Inferior parietal cortex (tissue), 1 donor: ENCODE results near the gene ARHGAP21.
"Not testable (repeated sequence)": the region's sequence is repeated elsewhere in the genome, so short reads cannot be mapped to it uniquely, and the experiment has no call there.

Experiments used
- DNase-seq: peaks from one replicate; pipeline ENCODE4 v3.0.0-alpha.2; 2016; ENCODE audit errors: extremely low spot score

The ARHGAP21 gene

DNA sequence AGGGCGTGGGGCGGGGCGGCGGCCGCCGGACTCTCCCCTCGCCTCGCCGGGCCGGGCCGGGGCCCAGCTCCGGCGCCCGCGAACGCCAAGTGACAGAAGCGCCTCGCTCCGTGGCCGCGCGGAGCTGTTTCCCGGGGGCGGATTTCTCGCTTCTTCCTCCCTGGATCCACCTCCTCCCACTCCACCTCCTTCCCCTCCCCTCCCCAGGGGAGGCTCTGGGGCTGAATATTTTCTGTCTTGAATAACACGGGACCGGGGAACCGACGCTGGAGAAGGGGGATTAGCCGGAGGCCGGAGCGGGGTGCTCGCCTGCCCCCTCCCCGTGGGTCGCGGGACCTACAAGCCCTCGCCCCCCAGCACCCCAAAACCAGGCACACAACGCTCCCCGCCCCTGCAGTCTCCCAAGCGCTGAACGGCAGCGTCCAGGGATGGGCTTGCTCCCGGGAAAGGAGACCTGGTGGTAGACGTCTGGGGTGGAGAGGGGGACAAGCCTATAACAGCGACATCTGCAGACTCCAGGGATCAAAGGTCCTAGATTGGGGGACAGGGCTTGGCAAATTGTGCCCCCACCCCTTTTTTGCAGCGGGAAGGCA, at the start of gene ARHGAP21:
Gene ARHGAP21, minus strand, starts transcription at position 100 of the 593 bp plus-strand sequence. CDS start 1,988 bp downstream, outside the sequence.
- no peak for DNase-seq

DNA sequence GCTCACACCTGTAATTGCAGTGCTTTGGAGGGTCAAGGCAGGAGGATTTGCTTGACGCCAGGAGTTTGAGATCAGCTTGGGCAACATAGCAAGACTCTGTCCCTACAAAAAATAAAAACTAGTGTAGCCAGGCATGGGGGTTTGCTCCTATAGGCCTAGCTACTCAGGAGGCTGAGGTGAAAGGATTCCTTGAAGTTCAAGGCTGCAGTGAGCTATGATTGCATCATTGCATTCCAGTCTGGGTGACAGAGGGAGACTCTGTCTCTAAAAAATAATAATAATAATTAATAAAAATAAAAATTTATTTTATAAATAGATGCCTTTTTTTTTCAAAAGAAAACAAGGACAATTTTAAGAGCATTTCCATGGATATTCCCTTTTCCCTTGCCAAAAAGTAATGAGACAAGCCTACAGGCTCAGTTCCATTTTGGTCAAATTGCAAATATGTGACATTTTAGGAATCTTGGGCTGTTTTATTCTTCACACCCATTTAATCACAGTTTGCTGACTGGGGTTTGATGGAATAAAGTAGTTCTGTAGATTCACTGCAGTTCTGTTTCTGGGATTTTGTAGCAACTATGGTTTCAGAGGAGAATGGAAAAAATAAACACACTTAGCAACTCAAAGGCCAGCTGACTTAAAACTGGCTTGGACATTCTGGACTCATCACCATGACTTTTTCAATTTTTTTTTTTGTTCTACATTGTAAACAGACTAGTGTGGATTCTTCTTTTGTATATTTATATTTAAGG, 48.4 kb upstream of the ARHGAP21 start:
- no peak for DNase-seq

DNA sequence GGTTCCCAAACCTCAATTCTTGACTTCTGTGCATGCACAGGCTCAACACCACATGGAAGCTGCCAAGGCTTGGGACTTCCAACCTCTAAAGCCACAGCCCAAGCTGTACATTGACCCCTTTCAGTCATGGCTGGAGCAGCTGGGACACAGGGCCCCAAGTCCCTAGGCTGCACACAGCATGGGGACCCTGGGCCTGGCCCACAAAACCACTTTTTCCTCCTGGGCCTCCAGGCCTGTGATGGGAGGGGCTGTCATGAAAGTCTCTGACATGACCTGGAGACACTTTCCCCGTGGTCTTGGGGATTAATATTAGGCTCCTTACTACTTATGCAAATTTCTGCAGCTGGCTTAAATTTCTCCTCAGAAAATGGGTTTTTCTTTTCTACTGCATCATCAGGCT, 41.3 kb upstream of the ARHGAP21 start:
- DNase-seq, result not testable (repeated sequence)

DNA sequence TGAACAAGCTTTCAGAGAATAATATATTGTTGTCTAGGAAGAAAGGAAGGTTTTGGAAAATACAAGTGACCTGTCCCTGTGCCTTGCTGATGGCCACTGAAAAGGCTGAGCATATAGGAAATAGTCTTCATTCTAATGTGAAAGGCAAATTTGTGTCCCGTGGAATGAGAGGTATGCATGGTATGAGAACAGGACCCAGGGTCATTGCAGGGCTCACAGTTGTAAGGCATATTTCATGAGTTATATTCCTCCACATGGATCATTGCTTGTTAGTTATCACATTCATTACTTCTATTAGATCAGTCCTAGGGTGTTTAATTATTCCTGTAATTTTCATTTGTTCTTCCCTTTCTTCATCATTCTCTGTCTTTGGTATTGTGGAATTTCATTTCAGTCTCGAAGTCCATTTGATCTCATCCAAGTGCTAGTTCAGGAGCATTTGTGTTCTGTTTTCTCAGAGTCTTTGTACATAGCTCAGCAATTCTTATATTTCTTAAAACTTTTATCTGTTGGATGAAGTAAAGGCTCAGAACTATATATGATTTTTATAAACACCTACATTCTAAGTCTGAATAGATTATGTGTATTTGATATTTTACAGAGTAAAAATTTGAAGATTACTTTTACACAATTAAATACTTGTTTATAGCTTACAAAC, 39.4 kb upstream of the ARHGAP21 start:
- no peak for DNase-seq

DNA sequence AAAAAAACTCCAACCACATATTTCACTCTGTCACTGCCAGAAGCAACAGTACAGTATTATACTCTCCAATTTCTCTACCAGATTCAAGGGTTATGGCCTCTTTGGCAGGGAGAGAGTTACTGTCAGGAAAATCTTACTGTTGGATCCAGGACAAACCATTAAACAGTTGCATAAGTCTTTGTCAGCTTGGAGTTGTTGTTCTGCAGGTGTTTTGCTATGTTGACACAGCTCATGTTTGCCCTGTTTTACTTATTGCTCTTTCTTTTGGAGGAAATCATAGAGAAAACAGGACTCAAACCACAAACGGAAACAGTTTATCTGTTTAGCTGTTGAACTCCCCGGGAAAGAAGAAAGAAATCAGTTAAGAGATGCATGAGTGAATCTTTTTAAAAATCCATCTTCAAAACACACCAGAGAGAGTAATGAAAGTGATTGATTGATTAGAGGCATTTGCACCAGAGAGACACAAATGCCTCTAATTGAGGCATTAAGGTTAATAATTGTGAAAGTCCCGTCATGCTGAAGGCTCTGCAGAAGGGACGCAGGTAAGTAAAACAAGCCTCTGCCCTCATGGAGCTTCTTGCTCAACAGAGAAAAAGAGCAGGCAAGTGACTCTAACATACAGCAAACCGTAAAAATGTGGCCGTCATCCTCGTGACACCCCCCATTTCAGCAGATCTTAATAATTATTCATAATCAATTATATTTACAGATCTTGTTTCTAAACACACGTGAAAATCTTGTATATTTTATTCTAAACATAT, 38.7 kb upstream of the ARHGAP21 start:
- no peak for DNase-seq

DNA sequence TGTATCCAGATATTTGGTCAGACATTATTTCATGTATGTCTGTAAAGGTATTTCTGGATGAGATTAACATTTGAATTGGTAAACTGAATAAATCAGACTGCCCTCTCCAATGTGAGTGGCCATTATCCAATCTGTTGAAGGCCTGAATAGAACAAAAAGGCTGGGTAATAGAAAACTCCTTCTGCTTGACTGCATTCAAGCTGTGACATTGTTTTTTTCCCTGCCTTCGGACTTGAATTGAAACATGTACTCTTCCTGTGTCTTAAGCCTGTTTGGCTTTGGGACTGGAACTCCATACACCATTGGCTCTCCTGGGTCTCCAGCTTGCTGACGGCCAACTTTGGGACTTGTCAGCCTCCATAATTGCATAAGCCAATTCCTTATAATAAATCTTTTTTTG, 36.0 kb upstream of the ARHGAP21 start:
- DNase-seq, result no peak

DNA sequence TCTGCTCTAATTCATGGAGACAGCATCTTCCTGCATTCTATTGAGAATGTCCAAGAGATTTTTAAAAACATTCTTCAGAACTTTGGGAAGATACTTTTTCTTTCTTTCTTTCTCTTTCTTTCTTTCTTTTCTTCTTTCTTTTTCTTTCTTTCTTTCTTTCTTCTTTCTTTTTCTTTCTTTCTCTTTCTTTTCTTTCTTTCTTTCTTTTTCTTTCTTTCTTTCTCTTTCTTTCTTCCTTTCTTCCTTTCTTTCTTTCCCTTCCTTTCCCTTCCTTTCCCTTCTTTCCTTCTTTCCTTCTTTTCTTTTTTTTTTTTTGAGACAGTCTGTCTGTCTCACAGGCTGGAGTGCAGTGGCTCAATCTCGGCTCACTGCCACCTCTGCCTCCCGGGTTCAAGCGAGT, 34.6 kb upstream of the ARHGAP21 start:
- not testable (repeated sequence) for DNase-seq

DNA sequence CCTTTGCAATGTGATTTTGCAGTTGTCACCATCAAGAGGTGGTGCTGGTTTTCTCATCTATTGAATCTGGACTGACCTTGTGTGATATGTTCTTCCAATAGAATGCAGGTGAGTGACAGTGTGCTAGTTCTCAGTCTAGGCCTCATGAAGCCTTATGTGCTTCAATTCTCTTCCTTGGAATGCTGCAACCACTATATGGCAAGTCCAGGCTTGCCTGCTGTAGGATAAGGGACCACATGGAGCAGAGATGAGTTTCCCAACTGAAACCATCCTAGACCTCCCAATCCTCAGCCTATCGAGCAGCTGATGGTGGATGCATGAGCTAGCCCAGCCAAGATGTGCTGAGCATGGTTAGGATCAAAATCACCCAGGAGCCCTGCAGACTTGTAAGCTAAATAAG, 32.6 kb upstream of the ARHGAP21 start:
- DNase-seq, result no peak

DNA sequence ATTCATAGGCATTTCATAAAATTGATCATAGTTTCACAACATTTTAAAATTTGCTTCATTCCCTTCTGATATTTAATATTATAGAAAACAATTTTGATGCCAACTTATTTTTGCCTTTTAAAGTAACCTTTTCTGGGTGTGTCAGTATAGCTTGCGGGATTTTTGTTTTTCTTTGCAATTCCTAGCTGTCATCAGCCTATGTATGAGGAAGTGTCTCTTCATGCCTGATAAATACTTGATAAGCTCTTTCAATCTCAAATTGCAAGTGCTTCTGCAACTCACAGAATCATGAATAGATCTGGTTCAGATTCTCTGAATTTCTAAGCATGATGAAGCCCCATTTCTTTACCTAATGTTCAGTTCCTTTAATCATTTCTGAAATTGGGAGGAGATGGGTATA, 28.0 kb upstream of the ARHGAP21 start:
- no peak for DNase-seq

DNA sequence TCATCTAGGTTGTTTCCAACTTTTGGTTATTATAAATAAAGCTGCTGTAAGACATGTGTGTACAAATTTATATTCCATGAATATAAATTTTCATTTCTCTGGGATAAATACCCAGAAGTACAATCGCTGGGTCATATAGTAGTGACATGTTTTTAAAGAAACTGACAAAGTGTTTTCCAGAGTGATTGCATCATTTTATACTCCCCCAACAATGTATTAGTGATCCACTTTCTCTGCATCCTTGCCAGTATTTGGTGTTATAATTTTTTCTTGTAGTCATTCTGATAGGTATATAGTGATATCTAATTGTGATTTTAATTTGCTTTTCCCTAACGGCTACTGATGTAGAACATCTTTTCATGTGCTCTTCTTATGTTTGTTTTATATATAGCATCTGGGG, 27.0 kb upstream of the ARHGAP21 start:
- DNase-seq, result no peak

DNA sequence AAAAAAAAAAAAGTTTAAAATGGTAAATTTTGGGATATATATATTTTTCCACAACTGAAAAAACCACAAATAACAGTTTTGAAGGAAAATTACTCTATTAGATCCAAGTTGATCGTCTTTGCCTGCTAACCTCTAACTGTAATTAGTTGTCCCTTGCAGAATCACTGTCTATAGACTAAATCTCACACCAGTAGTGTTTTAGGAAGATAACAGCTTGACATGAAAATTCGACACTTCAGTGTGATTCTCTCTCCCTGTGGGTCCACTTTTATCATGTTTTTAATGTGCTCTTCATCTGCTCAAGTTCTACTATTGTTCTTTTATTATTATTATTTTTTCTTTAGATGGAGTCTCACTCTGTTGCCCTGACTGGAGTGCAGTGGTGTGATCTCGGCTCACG, 24.5 kb upstream of the ARHGAP21 start:
- DNase-seq, result no peak

DNA sequence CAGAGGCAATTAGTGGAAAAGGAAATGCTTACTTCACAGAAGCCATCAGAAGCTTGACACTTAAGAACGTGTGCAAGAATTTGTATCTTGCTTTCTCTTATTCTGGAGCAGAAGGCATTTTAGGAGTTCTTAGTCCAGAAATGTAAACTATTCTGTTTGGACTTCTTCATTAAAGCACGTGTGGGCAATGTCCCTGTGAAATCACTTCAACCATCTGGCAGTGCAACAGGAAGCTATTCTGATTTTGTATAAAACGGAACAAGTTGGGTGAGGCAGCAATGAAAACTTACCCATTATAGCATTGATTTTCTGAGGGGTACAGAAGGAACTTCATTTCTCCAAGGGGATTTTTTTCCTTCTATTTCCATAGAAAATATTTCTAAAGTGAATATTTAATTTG, 21.3 kb upstream of the ARHGAP21 start:
- DNase-seq, result no peak

DNA sequence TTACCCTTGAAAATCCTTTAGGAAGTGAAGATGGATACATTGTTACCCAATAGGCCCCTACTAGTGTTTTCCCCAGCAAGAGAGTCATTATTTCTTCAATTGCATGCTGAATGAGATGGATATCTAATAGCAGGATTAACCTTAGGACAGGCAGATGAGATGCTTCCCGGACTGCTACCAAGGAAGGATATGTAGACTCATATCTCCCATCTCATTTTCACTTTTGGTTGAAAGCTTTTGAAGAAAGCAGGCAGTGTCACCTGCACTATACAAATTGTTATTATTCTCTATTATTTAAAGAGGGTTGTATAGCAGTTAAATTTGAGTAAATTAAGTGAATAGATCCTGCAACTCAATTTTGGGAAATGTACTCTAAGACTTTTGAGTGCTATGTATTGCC, 17.0 kb upstream of the ARHGAP21 start:
- DNase-seq, result no peak

DNA sequence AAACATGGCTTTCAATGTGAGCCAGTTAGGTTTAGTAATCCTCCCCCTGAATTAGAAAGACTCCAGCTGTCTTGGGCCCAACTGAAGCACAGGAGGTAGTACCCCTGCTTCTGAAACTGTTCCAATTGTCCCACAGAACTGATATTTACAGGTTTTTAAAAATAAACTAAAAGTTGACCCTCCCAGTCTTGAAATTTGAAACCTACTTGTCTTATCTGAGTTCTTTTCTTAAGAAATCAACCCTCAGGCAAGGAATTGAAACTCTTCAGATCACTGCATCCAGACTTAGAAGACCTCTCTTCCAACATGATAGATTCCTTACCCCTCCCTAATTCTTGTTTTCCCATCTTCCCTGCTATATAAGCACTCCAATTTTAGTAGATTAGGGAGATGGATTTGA, 13.3 kb upstream of the ARHGAP21 start:
- DNase-seq, result no peak

DNA sequence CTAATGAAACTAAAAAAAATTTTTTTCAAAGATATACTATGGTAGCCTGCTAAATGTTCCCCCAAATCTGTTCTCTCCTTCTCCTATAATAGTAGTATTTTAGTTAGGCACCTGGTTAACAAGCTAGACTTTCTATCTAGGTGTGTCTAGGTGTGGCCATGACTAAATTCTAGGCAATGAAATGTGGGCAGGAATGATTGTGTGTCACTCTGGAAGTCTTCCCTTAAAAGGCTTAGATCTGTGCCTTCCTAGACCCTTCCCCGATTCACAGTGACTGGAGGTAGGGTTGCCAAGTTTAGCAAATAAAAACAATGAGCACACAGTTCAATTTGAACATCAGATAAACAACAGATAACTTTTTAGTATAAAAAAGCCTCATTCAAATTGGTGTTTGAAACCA, 8.3 kb upstream of the ARHGAP21 start:
- DNase-seq, result no peak

DNA sequence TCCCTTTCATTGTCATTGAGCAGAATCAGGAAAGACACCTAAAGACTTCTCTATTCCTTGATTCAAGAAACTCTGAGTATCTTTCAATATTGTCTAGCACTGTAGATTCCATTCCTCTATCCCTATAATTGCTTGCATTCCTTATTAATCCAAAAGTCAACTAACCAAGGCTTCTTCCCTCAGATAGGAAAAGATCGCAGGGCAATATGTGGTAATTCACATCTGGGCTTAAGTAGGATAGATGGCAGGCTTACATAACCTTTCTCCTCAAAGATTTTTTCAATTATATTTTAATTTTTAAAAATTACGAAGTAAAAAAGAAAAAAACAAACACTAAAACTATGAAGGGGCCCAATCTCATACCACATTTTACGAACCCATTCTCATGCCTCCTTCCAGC, 7.1 kb upstream of the ARHGAP21 start:
- DNase-seq, result no peak

DNA sequence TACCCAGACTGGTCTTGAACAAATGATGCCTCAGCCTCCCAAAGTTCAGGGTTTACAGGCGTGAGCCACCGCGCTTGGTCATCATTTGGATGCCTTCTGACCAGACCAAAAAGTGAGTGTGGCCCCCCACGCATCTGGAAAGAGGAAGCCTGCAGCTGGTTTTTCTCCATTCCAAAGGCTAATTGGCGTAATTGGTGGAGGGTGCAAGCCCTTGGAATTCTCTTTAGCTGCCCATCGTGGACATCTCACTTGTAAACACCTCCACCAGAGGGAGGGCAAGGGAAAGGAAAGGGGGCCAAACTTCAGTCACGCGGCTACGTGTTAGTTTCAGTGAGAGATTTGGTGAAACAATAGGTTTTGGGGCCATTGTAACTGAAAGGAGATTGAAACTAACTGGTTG, 4.1 kb upstream of the ARHGAP21 start:
- DNase-seq, result no peak

DNA sequence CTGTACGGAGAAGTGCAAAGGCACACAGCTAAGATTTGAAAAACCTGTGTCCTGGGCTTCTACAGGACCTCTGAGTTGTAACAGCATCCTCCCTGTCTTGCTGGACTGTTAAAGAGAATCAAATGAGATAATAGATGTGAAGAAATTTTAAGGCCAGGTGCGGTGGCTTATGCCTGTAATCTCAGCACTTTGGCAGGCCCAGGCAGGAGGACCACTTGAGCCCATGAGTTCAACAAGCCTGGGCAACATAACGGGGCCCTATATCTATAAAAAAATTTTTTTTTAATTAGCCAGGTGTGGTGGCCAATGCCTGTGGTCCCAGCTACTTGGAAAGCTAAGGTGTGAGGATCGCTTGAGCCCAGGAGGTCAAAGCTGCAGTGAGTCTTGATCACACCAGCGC, 2.9 kb upstream of the ARHGAP21 start:
- DNase-seq, result no peak

DNA sequence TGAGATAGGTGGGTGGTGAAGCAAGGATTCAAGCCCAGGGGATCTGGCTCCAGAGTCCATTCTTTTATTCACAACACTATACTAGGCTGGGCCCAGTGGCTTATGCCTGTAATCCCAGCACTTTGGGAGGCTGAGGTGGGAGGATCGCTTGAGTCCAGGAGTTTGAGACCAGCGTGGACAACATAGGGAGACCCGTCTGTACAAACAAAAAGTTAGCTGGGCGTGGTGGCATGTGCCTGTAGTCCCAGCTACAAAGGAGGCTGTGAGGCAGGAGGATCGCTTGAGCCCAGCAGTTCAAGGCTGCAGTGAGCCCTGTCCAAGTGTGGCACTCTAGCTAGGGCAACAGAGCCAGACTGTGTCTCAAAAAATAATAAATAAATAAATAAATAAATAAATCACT, 2.3 kb upstream of the ARHGAP21 start:
- not testable (repeated sequence) for DNase-seq

DNA sequence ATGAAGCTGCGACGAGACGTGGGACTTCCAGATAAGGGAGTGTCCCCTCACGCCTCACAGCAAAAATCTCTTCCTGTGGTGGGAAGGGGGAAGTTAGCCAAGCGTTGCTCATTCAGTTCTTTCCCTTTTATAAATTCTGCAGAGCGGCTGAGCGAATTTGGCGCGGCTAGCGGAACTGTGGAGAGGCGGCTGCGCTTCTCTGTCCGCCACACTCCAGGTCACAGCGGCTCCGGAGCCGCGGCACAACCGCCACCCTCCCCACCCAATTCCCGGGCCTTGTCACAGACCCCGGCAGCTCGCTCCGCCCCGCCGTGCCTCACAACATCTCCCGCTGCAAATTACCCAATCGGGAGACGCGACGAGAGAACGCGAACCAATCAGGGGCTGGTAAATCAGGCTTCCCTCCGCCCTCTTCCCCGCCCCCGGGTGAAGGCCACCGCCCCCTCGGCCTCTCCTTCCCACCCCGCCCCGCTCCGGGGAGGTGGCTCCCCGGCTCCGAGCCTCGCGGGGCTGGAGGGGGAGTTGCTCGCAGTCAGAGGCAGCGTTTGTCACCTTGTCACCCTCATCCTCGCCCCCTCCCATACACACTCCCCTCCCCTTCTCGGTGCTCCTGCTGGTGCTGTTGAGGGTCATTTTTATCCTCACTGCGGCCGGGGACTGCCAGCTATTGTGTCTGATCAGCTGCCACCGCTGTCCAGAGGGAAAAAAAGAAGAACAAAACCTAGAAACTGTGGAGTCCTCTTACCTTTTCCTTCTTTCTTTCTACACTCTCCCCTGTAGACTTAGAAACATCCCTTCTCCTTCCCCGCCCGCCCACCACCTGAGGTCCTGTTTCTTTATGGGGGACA, 918 bp upstream of the ARHGAP21 start:
- DNase-seq, result peak; percentile 98

DNA sequence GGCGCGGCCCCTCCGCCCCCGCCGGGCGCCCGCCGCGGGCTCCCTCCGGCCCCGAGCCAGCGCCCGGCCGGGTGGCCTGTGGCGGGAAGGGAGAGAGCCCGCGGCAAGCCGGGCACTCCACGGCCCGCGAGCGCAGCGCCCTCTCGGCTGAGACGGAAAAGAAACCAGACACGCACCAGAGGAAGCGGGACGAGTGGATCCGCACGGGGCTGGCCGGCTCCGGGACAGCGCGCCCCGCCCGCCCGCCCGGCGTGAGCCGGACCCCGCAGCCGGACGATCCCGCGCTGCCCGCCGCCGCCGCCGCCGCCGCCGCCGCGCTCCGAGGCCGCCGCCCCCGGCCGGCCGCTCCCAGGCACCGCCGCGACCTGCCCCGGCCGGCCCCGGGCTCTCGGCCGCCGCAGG, 300 bp downstream of the ARHGAP21 start:
- DNase-seq, result no peak
